Liver (tissue), 3 donors: ENCODE data around the gene ZNF496.

Source experiments
- CTCF ChIP-seq: fragments of 150-350 bp; IDR thresholded peaks from 2 replicates; pipeline ENCODE4 v1.5.1; 2017; ENCODE audit warnings: improper control_type of control experiment, low read depth, low read length; ENCODE audit not compliant: missing input control
- EGR1 ChIP-seq, 2 donors: IDR thresholded peaks; 2 replicates each; pipeline ENCODE4 v1.6.1; 2016 to 2018; ENCODE audit warnings: antibody characterized with exemption in 2 of 2, low read depth in 2 of 2
- FOXA1 ChIP-seq: IDR thresholded peaks from 2 replicates; pipeline ENCODE4 v1.6.1; 2016; ENCODE audit warnings: antibody characterized with exemption
- GABPA ChIP-seq, 2 donors: IDR thresholded peaks in 1 of 2; conservative IDR thresholded peaks in 1 of 2; 2 replicates each; pipeline ENCODE4 v1.6.1; 2016; ENCODE audit warnings: antibody characterized with exemption in 2 of 2, mild to moderate bottlenecking in 1 of 2, moderate library complexity in 1 of 2
- NR2F2 ChIP-seq: IDR thresholded peaks from 2 replicates; pipeline ENCODE4 v1.6.1; 2016; ENCODE audit warnings: antibody characterized with exemption
- RAD21 ChIP-seq, 2 donors: IDR thresholded peaks; 2 replicates each; pipeline ENCODE4 v1.6.1; 2016; ENCODE audit warnings: antibody characterized with exemption in 2 of 2, mild to moderate bottlenecking in 2 of 2
- RXRA ChIP-seq, 2 donors: IDR thresholded peaks; 2 replicates each; pipeline ENCODE4 v1.6.1; 2017 to 2018; ENCODE audit warnings: antibody characterized with exemption in 2 of 2, mild to moderate bottlenecking in 1 of 2
- SP1 ChIP-seq: IDR thresholded peaks from 2 replicates; pipeline ENCODE4 v1.6.1; 2018; ENCODE audit warnings: antibody characterized with exemption, mild to moderate bottlenecking
- TAF1 ChIP-seq: conservative IDR thresholded peaks from 2 replicates; pipeline ENCODE4 v1.6.1; 2016; ENCODE audit warnings: antibody characterized with exemption, mild to moderate bottlenecking
- YY1 ChIP-seq: IDR thresholded peaks from 2 replicates; pipeline ENCODE4 v1.6.1; 2016; ENCODE audit warnings: antibody characterized with exemption, mild to moderate bottlenecking
- TF ChIP-seq, protein P1 (sequence below): IDR thresholded peaks from 2 replicates; pipeline ENCODE4 v1.6.1; 2016; ENCODE audit warnings: antibody characterized with exemption
- TF ChIP-seq, protein P2 (sequence below): IDR thresholded peaks from 2 replicates; pipeline ENCODE4 v1.6.1; 2016; ENCODE audit warnings: antibody characterized with exemption
- TF ChIP-seq, protein P3 (sequence below): IDR thresholded peaks from 2 replicates; pipeline ENCODE4 v1.6.1; 2016; ENCODE audit warnings: antibody characterized with exemption, mild to moderate bottlenecking
- donor health status: healthy.
- donor health status: healthy.

DNA sequence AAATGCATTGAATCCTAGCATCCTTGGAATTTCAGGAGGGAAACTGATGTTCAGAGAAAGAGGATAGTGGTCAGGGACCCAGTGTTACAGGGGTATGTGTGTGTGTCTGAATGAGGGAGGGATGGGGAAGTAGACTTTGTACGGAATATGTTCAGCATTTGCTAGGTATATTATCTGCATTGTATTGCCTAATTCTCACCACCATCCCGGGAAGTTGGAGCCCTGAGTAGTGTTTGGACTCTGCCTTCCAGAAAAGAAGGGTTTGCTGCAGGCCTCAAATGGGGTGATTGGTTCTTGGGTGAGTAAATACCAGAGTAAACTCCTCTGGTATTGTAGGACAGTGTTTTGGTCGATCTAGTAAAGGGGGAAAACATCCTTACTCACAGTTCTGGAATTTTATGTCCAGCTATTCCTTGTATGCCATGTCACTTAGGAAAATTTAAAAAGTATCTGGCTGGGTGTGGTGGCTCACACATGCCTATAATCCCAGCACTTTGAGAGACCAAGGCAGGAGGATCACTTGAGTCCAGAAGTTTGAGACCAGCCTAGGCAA, 7.1 kb upstream of the ZNF496 start:
- TF ChIP-seq CTCF (no peak), RAD21 (IDR thresholded peaks at IDR 0.05) (no peak), GABPA (IDR thresholded peaks at IDR 0.05 in 1 of 2, conservative IDR thresholded peaks at IDR 0.05 in 1 of 2) (no peak), RXRA (IDR thresholded peaks at IDR 0.05) (no peak), SP1 (no peak), NR2F2 (no peak), YY1 (no peak), TAF1 (no peak), FOXA1 (no peak), EGR1 (IDR thresholded peaks at IDR 0.05; ENCODE audit: low read depth in 2 of 2) (no peak)
- TF ChIP-seq, protein P1, sequence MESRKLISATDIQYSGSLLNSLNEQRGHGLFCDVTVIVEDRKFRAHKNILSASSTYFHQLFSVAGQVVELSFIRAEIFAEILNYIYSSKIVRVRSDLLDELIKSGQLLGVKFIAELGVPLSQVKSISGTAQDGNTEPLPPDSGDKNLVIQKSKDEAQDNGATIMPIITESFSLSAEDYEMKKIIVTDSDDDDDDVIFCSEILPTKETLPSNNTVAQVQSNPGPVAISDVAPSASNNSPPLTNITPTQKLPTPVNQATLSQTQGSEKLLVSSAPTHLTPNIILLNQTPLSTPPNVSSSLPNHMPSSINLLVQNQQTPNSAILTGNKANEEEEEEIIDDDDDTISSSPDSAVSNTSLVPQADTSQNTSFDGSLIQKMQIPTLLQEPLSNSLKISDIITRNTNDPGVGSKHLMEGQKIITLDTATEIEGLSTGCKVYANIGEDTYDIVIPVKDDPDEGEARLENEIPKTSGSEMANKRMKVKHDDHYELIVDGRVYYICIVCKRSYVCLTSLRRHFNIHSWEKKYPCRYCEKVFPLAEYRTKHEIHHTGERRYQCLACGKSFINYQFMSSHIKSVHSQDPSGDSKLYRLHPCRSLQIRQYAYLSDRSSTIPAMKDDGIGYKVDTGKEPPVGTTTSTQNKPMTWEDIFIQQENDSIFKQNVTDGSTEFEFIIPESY, result no peak
- TF ChIP-seq, protein P2, sequence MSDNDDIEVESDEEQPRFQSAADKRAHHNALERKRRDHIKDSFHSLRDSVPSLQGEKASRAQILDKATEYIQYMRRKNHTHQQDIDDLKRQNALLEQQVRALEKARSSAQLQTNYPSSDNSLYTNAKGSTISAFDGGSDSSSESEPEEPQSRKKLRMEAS, result no peak
- TF ChIP-seq, protein P3, sequence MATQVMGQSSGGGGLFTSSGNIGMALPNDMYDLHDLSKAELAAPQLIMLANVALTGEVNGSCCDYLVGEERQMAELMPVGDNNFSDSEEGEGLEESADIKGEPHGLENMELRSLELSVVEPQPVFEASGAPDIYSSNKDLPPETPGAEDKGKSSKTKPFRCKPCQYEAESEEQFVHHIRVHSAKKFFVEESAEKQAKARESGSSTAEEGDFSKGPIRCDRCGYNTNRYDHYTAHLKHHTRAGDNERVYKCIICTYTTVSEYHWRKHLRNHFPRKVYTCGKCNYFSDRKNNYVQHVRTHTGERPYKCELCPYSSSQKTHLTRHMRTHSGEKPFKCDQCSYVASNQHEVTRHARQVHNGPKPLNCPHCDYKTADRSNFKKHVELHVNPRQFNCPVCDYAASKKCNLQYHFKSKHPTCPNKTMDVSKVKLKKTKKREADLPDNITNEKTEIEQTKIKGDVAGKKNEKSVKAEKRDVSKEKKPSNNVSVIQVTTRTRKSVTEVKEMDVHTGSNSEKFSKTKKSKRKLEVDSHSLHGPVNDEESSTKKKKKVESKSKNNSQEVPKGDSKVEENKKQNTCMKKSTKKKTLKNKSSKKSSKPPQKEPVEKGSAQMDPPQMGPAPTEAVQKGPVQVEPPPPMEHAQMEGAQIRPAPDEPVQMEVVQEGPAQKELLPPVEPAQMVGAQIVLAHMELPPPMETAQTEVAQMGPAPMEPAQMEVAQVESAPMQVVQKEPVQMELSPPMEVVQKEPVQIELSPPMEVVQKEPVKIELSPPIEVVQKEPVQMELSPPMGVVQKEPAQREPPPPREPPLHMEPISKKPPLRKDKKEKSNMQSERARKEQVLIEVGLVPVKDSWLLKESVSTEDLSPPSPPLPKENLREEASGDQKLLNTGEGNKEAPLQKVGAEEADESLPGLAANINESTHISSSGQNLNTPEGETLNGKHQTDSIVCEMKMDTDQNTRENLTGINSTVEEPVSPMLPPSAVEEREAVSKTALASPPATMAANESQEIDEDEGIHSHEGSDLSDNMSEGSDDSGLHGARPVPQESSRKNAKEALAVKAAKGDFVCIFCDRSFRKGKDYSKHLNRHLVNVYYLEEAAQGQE, result no peak
